HG03103 (cell line): ENCODE measurements around the gene BANP.
"Not testable (repeated sequence)": the region's sequence is repeated elsewhere in the genome, so short reads cannot be mapped to it uniquely, and the experiment has no call there.

Source experiments
- ATAC-seq: cut with Tn5 transposase; IDR thresholded peaks from one replicate; pipeline ENCODE4 v1.9.1; 2021; ENCODE audit warnings: low read depth; ENCODE audit not compliant: unreplicated experiment

The BANP gene

DNA sequence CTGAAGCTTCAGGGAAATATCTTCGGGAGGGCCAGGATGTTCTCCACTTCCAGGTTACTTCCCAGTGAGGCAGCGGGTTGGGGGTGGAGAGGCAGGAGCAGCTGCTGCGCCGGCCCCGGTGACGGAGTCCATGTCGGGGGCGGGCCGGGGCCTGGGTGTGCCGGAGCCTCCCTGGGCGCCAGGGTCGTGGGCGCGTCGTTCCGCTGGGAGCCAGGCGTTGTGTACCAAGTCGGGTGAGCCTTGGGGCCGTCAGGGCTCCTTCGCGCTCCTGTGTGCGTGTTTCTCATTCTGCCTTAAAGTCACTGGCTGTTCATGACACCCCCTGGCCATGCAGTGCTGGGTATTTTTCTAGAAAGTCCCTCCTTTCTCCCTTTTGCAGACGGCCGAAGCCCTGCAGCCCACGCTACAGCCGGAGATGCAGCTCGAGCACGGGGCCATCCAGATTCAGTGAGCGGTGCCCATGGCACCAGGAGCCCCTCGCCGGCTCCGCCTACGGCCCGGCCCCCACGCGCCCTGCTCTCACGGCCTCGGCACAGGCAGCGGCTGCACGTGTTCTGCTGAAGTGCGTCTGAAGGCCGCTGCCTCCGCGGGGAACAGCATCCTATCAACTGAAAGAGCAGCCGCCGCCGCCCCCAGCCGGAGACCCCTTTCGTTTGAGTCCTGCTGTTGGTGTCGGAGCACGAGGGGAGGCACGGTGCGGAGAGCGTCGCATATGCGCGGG, 125.1 kb downstream of the BANP start:
- ATAC-seq, result no peak

- ATAC-seq, result not testable (repeated sequence)
Observed at GRCh38 chr16:88076932-88077320, 125.7 kb downstream of the BANP start.

DNA sequence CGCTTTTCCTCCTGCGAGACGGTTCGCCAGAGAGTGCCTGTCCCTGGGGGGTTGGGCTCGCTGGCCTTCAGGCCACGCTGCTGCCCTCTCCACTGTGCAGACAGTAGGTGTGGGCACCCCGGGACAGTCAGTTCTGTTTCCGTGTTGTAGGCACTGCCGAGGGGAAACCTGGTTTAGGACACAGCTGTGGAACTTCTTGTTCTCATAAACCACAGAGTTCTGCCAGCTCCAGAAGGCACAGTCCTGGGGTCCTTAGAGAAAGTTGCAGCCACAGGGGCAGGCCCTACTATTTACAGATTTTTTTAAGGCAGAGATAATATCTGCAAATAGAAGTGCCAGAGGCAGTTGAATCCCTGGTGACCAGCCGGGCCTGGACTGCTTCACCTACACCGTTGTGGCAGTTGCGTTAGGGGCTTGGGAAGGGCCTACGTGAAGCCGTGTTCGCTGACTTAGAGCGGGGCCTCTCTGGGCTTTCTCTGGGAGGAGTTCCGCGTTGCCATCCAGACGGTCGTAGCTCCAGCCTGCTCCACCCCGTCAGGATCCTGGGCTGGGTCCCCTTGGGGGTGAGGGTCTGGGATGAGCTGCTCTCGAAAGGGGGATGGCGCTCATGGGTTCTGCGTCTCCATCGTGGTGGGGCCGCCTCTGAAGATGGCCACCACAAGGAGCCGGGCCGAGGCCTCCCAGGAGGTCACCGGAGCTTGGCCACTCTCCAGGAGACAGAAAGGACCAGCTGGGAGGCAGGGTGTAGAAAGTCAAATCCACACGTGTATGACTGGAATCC, 126.3 kb downstream of the BANP start:
- ATAC-seq, result no peak

DNA sequence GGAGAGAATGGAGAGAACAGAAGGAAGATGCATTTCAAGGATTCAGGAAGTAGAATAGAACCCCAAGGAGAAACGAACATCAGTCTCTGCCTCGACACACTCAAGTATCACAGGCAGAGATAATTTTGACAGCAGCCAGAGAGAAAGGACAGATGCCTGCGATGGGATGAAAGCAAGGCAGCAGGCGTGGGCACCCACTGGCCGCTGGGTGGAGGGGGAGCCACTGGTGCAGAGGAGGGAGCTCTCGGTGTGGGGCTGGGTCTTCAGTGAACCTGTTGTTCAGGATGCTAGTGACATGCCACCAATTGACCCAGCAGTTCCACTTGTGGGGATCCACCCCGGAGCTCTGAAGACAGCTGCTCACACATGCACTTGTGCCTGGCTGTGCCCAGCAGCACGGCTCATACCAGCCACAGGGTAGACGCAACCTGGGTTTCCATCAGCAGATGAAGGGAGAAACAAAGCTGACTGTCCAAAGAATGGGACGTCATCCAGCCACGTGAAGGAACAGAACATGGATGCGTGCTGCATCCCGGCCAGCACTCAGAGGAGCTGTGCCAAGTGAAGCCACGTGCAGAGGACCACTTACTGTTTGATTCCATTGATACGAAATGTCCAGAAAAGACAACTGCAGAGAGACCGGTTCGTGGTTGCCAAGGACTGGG, 127.0 kb downstream of the BANP start:
- ATAC-seq, result no peak

GRCh38 chr16:88083582-88083981, 132.3 kb downstream of the BANP start:
- no peak for ATAC-seq

- no peak for ATAC-seq
Observed at GRCh38 chr16:88084881-88085280, 133.6 kb downstream of the BANP start.

- ATAC-seq, result no peak
Observed at GRCh38 chr16:88086571-88087516, 135.6 kb downstream of the BANP start.

GRCh38 chr16:88087517-88087877, 136.3 kb downstream of the BANP start:
- no peak for ATAC-seq

- no peak for ATAC-seq
Observed at GRCh38 chr16:88088161-88088581, 136.9 kb downstream of the BANP start.

GRCh38 chr16:88088611-88089010, 137.4 kb downstream of the BANP start:
- not testable (repeated sequence) for ATAC-seq

GRCh38 chr16:88089071-88089470, 137.8 kb downstream of the BANP start:
- not testable (repeated sequence) for ATAC-seq

DNA sequence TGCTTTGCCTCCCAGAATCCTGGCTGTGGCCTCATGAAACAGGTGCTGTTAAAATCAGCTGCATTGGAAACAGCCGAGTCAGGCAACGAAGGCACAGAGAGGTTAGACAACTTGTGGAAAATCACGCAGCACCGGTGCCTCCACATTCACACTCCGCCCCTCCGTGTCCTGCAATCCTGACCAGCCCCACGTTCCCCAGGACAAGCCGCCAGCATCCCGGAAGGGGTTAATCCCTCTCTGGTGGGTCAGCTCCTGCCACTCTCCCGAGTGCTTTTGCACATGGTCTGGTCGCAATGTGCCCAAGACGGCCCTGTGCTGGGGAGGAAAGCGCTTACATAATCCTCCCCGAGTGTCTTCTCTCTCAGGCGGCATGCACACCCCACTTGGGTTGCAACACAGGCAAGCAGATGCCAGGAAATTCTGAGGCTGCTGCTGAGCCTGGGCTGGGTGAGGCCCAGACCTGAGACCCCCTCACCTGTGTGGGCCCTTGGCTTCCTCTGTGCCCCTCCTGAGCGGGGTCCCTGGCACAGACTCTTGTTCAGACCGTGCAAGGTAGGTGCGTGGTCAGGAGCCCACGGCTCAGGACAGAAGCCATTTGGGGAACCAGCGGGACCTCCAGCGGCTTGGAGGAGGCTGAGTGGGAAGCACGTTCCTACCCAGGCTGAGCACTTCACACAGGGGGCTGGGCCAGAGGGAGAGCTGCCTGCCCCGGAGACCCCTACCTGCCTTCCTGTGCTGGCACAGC, 138.6 kb downstream of the BANP start:
- not testable (repeated sequence) for ATAC-seq

GRCh38 chr16:88090377-88091175, 139.3 kb downstream of the BANP start:
- not testable (repeated sequence) for ATAC-seq

DNA sequence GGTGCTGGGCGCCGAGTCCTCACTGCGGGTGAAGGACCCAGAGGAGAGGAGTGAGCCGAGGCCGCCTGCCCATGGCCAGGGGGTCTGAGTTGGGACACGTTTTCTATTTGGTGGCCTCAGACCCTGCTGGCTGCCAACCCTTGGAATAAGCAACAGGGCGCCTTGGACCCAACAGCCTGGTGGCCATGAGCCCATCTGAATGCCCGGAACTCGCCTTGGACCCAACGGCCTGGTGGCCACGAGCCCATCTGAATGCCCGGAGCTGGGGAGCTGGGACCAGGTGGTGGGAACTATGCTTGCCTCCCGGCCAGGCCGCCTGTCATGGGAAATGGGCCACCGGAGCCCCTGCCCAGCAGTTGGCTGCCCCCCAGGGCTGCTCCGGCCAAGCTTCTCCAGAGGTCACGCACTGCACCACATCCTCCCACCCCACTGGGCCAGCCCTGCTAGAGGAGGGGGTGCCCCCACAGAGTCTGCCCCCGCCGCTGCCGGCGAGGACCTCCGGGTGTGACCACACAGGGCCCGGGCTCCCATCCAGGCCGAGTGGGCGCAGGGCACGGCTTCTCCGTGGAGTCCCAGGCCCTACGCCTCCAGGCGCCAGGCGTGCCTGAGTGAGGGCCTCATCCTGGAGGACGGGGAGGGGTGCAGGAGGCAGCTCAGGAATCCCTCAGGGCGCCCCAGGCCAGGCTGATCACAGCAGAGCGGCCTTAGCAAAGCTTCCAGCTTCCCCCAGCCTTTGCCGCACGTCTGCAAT, 140.2 kb downstream of the BANP start:
- ATAC-seq, result not testable (repeated sequence)

- not testable (repeated sequence) for ATAC-seq
Observed at GRCh38 chr16:88091972-88092302, 140.7 kb downstream of the BANP start.

DNA sequence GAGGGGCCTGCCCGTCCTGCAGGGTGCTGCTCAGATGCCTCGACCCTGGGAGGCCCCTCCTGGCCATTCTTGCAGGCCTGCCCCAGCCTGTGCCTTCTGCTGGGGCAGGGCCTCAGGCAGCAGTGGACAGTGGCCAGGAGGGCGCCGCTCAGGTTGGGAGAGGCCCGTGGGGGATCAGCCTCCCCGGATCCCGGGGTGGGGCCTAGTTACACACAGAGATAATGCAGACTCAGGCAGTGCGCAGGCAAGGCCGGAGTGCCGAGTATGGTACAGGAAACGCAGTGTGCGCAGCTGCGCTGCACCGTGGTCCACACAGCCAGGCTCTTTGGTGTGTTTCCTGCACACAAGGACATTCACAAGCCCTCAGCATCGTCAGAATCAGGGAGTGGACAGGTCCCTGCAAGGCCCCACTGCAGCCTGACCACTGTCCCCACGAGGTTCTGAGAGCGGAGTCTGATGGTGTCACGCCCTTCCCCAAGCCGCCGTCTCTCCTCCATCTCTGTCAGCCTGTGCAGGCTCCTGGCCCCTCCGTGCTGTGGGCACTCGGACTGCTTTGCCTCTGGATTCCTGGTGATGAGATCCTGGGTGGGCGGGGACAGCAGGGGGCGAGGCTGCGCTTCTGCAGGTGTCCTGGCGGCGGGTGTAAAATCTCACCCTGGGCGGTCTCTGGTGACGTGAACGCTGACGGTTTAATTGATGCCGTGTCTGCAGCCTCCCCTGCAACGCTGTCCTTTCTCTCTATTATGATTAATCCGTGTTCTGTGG, 141.7 kb downstream of the BANP start:
- ATAC-seq, result not testable (repeated sequence)

- not testable (repeated sequence) for ATAC-seq
Observed at GRCh38 chr16:88093556-88094252, 142.5 kb downstream of the BANP start.
